HG02642 (cell line): ENCODE data around the gene WFDC5.

Experiments
- ATAC-seq: cut with Tn5 transposase; IDR thresholded peaks from one replicate; pipeline ENCODE4 v1.9.1; 2021; ENCODE audit warnings: mild to moderate bottlenecking; ENCODE audit not compliant: unreplicated experiment, poor library complexity

Gene WFDC5

GRCh38 chr20:45117581-45117980, 2.6 kb upstream of the WFDC5 start:
- no peak for ATAC-seq

DNA sequence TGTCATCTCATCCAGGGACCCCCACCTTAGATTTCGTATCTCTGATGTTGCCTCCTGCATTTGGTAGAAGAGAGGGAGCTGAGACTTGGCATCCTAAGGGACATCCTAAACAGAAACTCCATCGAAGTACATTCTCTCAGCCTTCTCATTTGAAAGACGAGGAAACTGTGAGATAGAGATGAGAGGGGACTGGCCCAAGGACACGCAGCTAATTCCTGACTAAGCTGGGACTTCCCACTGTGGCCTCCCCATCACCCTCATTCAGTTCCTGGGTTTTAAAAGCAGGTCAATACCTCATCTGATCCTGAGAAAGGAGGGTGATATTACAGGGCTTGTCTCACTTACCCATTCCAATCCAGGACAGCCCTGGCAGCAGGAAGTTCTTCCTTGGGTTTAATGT, 855 bp upstream of the WFDC5 start:
- no peak for ATAC-seq

GRCh38 chr20:45115386-45115774, 406 bp upstream of the WFDC5 start:
- no peak for ATAC-seq

- no peak for ATAC-seq
Measured at GRCh38 chr20:45113865-45114264, 1.1 kb downstream of the WFDC5 start.

- ATAC-seq, result no peak
Measured at GRCh38 chr20:45112754-45113153, 2.2 kb downstream of the WFDC5 start.

- ATAC-seq, result no peak
Measured at GRCh38 chr20:45111799-45112471, 3.0 kb downstream of the WFDC5 start.

DNA sequence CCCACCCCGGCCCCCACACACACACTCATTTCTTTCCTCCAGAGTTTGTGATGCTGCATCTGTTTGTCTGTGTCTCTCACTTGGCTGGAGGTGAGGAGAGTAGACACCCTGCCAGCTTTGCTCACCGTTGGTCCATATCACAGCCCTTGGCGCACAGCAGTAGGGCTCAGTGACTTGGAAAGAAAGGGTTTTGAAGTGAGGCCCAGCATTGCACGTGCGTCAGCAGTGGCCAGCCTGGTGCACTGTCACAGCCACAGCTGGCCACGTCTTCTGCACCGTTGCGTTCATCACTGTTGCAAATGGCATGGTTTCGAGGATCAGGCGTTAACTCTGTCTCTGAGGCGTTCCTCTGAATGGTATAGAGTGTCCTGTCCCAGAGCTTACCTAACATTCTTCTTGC, 3.7 kb downstream of the WFDC5 start:
- no peak for ATAC-seq

DNA sequence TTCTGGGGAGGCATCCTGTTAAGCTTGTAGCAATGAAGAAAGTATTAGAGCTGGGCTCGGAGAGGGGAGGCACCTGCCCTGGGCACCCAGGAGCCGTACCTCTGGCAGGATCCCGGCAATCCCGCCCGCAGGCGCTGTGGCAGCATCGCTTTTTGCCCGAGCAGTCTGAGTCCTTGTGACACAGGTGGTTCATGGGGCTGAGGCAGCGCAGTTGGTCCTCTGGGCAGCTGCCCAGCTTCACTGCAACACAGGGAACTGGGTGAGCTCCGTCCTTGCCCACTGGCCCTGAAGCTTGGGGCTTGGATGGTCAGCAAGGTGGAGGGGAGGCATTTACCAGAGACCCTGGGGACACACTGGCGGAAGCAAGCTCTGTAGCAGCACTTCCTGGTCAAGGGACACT, 4.7 kb downstream of the WFDC5 start:
- no peak for ATAC-seq

DNA sequence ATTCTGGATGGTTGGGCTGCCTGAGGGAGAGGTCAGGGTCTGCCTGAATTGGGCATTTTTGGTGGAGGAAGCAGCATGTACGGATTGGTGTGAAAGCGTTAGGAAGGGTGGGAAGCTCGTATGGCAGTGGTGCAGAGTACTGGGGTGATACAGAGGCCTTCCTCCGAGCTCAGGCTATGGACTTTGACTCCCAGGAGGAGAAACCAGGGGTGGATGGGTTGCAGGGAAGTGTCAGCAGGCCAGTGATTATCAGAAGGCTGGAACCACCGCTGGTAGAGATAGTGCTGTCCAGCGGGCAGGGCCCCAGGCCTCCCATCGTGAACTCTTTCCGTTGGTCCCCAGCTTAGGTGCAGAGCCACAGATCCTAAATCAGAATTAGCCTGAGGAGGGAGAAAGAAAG, 5.3 kb downstream of the WFDC5 start:
- no peak for ATAC-seq

- no peak for ATAC-seq
Measured at GRCh38 chr20:45105317-45105716, 9.7 kb downstream of the WFDC5 start.

DNA sequence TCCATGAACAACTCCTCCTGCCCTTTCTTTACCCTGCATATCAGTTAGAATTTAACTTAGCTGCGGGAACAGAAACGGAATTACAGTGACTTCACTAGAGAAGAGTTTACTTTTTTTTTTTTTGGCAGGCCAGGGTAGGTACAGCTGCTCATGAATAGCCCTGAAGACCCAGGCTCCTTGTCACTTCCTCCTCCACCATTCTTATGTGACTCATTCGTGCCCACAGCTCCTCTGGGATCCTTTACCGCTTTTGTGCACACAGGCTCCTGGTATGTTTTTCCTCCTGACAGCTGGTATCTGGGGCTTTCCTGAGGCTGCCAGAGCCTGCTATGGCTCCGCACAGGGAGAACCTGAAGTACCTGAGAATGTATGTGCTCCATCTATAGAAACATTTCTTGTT, 10.2 kb downstream of the WFDC5 start:
- no peak for ATAC-seq

GRCh38 chr20:45103072-45103471, 11.9 kb downstream of the WFDC5 start:
- no peak for ATAC-seq

DNA sequence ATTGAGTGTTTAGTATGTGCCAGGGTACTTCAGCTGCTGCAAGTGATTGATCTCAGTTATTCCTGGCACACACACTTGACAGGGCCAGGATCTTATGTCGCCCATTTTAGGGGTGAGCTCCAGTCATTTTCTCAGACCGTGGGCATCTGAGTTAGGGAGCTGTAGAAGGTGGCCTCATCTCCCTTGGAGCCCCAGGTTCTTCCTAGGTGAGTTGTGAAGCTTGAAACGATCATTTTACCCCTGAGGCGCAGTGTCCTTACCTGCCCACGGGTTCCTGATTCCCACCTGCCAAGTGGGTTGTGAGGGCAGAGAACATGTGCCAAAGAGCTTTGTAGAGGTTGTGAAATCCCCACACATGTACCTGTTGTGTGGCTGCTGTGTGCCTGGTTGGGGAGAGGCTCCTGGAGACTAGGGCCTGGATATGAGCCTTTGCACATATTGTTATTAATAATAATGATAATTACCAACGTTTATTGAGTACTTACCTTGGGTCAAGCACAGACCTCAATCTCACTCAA, 13.6 kb downstream of the WFDC5 start:
- ATAC-seq, result no peak

- ATAC-seq, result no peak
Measured at GRCh38 chr20:45100563-45101245, 14.3 kb downstream of the WFDC5 start, which contains the start of gene KCNS1. KCNS1 (minus strand) TSS chr20:45101127; CDS start chr20:45099236, 1,891 bp downstream.

- no peak for ATAC-seq
Measured at GRCh38 chr20:45098103-45098773, 16.7 kb downstream of the WFDC5 start.

DNA sequence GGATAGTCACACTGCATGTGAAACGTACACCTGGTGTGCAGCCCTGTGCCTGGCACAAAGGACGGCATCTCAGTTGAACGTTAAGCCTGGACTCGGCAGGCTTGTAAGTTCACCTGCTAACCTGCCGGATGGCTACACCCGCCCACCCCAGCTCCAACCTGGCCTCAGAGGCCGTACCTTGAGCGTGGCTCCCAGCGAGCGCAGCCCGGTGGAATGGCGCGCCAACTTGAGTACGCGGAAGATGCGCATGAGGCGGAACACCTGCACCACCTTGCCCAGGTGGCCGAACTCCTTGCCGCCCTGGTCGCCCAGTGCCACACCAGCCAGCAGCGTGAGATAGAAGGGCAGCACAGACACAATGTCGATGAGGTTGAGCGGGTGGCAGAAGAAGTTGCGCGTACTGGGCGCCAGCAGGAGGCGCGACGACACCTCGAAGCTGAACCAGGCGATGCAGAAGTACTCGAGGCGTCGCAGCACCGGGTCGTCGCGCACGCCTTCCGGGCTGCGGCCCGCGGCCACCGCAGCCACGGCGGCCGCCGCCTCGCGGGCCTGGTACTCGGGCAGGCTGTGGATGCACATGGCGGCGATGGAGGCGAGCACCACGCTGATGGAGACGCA, 17.4 kb downstream of the WFDC5 start:
- no peak for ATAC-seq

DNA sequence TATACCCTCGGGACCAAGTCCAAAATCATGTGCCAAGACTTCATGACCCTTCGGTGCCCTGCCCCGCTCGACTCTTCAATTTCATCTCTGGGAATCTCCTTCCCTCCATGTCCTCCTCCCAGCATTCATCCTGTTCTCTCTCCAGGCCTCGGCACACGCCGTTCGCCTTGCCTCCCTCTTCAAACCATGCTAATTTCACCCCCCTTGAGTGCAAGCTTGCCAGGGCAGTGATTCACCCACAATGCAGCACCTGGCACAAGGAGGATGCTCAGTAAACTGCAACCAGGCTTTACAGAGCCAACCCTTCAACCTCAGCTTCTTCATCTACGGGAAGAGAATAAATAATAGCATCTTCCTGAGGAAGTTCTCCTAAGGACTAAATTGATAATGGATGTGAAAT, 18.2 kb downstream of the WFDC5 start:
- ATAC-seq, result no peak

- no peak for ATAC-seq
Measured at GRCh38 chr20:45095805-45096238, 19.2 kb downstream of the WFDC5 start.

GRCh38 chr20:45094864-45095574, 20.0 kb downstream of the WFDC5 start:
- no peak for ATAC-seq

GRCh38 chr20:45094201-45094600, 20.8 kb downstream of the WFDC5 start:
- ATAC-seq, result no peak
